Heart left ventricle (tissue), 13 donors: ENCODE measurements around the gene DENND4C.

Source experiments
- POLR2A ChIP-seq, 2 donors: fragments of 450-650 bp; IDR thresholded peaks; one replicate each; pipeline ENCODE4 v1.6.1; 2017; ENCODE audit warnings: antibody characterized with exemption in 2 of 2, mild to moderate bottlenecking in 2 of 2, moderate library complexity in 2 of 2
- TF ChIP-seq, protein P1 (sequence below), 12 donors: fragments of 200-600 bp; sonication (generic) in 4 of 12; IDR thresholded peaks; one replicate each; pipeline versions ENCODE4 v1.5.0 to v1.8.0; 2018 to 2022; ENCODE audit warnings: antibody characterized with exemption in 12 of 12, mild to moderate bottlenecking in 5 of 12
- donor health status: ischemic (EF 13 %, LVEDD 7.1; RV severe dilation, severe dysfunction).
- donor health status: DM: no; HTN: yes; CAD: no.
- donor health status: DM: no; HTN: no; CAD: no.
- donor health status: ischemic (EF 25% LVEDD 6.9; RV normal size, moderate dysfunction).
- donor health status: ischemic (EF 25% LVEDD 5.7; RV mildly dilated, moderate dysfunction).
- donor health status: ischemic (EF 35%, LVEDD 5.7; RV mildly dilated, moderate dysfunction).
- donor health status: nonischemic (EF 11% LVEDD 7.7; RV severe dilation, severe dysfunction).
- donor health status: DM: yes; HTN: yes; CAD: no.
- donor health status: PGD.
- donor health status: ischemic (EF 29% LVEDD 5.4; RV normal size, mild dysfunction).
- donor health status: nonischemic (EF 23%, LVEDD 6.1; RV moderate dilation, normal function).

DNA sequence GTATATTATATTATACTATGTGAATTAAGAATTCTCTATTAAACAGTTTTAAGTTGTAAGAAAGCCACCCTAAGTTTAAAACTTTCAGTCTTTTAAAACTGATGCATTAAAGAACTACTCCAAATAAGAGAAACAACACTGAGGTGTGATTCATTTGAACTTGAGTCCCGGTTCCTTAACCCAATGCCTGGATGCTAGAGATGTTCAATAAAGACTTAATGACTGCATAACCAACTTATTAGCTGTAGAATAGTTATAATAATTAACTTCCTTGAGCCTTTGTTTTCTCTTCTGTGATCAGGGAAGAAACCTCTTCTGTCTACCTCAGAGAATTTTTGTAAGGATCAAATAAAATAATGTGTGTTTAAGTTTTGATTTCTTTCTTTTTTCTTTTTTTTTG is 45.3 kb upstream of the DENND4C start:
- TF ChIP-seq POLR2A (IDR thresholded peaks at IDR 0.05) = no peak
- TF ChIP-seq, protein P1, sequence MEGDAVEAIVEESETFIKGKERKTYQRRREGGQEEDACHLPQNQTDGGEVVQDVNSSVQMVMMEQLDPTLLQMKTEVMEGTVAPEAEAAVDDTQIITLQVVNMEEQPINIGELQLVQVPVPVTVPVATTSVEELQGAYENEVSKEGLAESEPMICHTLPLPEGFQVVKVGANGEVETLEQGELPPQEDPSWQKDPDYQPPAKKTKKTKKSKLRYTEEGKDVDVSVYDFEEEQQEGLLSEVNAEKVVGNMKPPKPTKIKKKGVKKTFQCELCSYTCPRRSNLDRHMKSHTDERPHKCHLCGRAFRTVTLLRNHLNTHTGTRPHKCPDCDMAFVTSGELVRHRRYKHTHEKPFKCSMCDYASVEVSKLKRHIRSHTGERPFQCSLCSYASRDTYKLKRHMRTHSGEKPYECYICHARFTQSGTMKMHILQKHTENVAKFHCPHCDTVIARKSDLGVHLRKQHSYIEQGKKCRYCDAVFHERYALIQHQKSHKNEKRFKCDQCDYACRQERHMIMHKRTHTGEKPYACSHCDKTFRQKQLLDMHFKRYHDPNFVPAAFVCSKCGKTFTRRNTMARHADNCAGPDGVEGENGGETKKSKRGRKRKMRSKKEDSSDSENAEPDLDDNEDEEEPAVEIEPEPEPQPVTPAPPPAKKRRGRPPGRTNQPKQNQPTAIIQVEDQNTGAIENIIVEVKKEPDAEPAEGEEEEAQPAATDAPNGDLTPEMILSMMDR (IDR thresholded peaks at IDR 0.05) = no peak
